GM21619 (cell line): ENCODE data around the gene MNAT1.

Experiments
- ATAC-seq: cut with Tn5 transposase; IDR thresholded peaks from one replicate; pipeline ENCODE4 v1.9.1; 2021; ENCODE audit not compliant: unreplicated experiment

The MNAT1 gene

DNA sequence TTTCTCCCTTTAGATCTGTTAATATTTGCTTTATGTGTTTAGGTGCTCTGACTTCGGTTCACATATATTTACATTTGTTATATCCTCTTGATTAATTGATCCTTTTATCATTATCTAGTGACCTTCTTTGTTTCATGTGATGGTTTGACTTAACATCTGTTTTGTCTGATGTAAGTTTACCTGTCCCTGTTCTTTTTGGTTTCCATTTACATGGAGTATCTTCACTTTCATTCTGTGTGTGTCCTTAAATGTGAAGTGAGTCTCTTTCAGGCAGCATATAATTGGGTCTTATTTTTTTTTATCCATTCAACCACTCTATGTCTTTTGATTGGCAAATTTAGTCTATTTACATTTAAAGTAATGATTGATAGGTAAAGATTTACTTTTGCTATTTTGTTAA, 222.1 kb downstream of the MNAT1 start:
- no peak for ATAC-seq

DNA sequence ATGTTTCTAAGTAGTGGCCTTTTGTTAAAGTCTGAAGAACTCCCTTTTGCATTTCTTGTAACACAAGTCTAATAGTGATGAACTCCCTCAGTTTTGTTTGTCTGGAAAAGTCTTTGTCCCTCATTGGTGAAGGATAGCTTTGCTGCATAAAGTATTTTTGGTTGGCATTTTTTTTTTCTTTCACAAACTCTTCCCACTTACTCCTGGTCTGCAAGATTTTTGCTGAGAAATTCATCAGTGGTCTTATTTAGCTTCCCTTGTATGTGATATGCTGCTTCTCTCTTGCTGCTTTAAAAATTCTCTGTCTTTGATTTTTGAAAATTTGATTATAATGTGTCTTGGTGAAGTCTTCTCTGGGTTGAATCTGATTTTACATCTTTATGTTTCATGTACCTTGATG, 223.6 kb downstream of the MNAT1 start:
- no peak for ATAC-seq

DNA sequence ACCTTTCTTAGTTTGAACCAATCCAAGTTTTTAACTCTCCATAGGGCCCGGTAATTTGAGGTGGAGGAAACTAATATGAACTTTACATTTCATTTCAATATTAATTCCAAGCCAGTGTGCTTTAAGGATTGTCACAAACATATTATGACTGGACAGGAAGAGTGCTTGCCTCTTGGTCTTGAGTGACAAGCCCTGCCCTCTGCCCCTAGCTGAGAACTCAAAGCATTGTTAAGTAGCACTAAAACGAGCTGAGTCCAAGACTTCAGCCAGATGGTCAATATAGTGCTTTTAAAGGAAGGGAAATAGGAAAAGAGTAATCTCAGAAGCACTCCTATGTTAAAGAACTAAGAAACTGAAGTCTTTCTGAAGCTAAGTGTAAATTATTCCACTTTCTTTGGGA, 229.2 kb downstream of the MNAT1 start:
- no peak for ATAC-seq

DNA sequence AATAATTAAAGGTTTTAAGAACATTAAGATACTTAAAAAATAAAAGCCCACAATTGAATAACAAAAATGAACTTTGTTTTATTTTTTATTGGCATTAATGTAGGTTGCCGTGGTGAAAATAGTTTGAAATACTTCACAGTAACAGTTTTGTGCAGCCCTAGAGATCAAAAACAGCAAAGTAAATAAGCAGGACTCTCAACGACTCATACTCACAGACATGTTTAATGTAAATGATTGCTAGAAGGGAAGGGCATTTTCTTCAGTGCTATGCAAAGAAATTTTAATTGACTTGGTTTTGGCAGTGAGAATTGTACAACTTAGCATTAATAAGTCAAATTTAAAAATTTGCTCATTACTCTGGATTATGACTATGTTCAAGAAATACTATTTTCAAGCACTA, 230.3 kb downstream of the MNAT1 start:
- ATAC-seq: no peak

DNA sequence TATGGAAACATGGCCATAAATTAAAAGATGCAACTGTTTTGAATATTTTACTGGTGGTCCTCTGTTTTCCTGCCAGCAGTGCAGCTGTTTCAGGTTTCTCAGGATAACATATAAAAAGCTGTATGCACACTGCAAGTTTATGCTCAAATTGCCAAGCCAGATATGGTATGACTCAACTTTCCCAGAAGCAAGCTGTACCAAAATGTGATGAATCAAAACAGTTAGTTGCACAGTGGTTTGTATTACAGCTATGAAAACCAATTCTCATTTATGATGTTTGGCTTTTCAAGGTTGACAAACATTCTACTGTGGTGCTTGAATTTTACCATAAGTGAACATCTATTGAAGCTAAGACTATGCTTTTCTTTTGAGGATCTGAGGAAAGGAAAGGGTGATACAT, 230.8 kb downstream of the MNAT1 start:
- no peak for ATAC-seq

DNA sequence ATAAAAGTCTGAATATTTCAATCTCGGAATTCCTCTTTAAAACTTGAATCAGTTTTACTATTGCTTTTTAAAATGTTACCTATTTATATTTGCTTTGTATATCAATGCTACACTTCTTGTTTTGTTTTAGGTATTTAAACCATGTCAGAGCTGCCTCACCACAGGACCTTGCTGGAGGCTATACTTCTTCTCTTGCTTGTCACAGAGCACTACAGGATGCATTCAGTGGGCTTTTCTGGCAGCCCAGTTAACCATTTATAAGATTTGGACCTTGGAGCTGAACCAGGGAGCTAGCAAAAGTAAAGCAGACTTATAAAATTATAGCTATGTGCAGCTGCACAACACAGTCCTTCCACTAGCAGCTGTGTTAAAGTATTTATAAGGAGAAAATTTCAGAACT, 233.5 kb downstream of the MNAT1 start:
- no peak for ATAC-seq

DNA sequence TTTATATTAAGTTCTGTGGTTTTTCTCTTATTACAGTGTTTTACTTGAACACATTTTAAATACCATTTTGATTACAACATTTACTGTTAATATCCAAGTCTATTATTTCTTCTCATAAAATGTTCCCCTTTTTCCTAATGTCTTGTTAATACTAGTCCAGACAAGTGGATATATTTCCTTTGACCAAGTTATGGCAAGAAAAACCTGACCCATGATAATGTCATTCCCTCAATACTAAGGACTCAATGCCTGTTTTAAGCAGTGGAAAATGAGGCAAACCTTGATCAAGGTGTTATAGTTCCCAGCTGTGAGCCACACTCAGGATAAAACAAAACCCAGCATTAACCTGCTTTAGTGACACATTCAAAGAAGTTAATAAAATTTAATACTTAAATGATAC, 234.1 kb downstream of the MNAT1 start:
- ATAC-seq: no peak

DNA sequence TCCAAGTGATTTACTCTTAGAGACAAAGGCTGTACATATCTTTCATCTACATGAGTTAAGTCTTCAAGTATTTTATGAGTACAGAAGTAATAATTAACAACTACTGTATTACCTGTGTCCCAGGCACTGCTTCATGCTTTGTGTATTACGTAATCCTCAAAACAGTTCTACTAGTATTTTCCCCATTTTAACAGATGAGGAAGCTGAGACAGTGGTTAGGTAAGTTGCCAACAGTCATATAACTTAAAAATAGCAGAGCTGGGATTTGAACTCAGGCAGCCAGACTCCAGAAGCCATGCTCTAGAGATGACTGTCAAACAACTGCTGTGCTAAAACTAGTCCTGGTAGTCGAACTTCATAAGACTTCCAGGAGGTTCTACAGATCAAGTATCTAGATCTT, 235.6 kb downstream of the MNAT1 start:
- ATAC-seq: no peak

DNA sequence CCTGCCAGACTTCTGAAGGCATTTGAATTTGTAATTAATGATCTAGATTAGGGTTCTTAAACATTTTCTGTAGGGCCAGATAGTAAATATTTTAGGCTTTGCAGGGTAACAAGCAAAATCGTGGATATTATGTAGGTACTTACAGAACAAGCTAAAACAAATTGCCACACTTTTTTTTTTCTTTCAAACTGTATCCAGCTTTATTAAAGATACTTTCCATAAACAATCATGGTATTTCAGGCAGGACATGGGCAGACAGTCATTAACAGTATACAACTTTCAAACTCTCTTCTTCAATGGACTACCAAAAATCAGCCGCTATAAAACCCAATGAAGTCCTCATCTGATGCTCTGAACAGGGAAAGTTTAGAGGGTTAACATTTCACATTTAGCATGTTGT, 236.7 kb downstream of the MNAT1 start:
- no peak for ATAC-seq

DNA sequence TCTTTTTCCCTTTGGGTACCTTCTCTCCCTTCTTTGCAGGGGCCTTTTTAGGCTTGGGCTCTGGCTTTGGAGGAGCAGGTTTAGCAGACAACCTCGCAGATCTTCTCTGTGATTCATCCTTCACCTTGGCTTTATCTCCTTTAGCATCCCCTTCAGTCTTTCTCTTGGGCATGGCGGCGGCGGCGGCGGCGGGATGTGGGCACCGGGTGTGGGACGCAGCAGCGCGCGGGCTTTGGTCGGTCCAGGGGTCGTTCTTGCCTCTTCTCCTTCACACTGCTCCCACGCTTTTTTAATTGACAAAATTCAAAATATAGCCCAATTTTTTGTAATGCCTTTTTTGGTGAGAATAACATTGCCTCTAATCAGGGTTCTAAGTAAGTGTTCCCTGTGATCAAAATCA, 237.7 kb downstream of the MNAT1 start:
- ATAC-seq: no peak

DNA sequence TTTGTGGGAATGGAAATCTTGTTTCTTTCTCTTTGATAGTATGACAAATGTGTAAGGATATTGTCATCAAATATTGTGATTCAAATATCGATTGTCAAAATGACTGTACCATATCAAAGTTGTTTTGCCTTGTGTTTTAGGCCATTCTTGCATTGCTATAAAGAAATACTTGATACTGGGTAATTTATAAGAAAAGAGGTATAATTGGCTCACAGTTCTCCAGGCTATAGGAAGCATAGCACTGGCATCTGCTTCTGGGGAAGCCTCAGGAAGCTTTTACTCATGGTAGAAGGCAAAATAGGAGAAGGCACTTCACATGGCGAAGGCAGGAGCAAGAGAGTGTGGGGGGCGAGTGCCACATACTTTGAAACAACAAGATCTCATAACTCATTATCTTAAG, 238.5 kb downstream of the MNAT1 start:
- ATAC-seq: no peak

DNA sequence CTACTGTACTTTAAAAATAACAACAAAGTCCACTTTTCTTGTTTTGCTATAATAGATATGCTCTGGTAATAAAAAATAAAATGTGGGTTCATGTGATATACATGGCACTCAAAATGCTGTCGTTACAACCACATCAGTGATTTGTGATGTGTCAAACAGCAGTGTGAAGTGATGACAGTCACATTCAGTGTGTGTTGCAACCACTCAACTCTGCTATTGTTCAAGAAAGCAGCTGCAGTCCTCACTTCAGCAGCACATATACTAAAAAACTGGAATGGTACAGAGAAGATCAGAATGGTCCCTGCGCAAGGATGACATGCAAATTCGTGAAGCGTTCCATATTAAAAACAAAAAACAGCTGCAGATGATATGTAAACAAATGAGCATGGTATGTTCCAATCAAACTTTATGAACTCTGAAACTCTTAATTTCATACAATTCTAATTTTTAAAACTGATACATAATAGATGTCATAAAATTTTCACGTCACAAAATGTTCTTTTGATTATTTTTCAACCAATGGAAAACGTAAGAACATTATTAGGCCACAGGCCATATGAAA, 239.6 kb downstream of the MNAT1 start:
- no peak for ATAC-seq

DNA sequence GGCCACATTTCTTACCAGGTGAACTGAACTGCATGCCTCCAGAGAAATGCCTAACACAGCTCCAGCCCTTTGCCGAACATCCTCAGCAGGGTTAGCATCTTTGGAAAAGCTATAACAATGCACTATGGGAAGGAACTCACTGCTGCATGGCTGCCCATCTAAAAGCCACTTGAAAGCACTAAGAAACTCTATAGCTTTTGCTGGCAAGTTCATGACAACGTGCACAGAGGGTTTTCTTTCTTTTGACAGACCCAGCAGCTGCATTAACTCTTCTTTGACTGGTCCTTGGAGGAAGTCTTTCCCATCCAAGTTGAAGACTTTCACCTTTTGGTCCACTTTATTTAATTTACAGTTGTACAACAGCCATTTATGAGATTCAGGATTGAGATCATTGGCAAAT, 241.0 kb downstream of the MNAT1 start:
- ATAC-seq: no peak

DNA sequence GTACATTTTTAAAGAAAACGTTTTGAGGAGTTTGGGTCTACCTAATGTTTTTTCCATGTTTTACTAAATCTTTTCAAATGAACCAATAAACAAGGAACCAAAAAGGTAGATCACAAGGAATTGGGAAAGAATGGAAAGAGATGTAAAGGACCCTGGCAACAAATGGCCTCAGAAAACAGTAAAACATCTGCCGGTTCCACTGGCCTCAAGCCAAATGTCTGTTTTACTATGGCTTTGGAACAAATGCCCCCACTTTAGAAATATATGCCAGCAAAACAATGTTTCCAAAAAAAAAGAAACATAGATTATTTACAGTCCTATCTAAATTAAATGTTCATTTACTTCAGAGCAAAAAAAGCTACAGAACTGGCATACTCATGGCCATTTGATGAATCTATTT, 243.3 kb downstream of the MNAT1 start:
- ATAC-seq: no peak

DNA sequence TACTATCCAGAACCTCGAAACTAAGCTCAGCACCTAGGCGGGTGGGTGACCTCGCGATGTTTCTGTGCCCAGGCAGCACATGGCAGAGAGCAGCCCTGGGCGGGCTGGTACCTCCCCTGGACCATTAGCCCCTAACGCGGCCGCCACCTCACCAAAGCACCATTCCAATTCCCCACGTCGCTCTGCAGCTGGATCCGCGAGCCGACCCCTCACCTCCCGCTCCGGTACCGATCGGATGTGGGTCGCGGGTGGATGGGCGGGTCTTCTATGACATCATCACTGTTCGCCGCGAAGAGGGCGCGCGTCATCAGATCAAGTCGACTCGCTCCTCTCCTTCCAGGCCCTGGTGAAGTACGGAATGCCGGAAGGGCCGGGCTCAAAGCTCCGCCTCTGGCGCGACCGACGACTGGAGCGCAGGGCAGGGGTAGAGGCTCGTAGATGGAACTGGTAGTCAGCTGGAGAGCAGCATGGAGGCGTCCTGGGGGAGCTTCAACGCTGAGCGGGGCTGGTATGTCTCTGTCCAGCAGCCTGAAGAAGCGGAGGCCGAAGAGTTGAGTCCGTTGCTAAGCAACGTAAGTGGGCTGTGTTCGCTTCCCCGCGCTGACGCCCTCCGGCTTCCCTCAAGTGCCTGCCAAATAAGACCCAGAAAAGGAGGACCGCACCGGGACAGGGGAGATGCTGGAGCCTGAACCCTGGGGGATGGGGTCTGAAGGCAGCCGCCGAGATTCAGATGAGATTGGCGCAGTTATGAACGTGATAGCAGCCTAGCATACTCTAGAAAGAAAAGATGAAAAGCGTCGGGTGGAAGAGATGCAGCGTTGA, 246.5 kb downstream of the MNAT1 start, which contains the start of the genes SLC38A6 and TRMT5:
SLC38A6 (plus strand) TSS at position 435 of the 822 bp plus-strand sequence; CDS start at position 468, 33 bp downstream.
TRMT5 (minus strand) TSS at position 269 of the 822 bp plus-strand sequence; CDS start at position 163, 106 bp downstream.
- peak; percentile 85 for ATAC-seq

DNA sequence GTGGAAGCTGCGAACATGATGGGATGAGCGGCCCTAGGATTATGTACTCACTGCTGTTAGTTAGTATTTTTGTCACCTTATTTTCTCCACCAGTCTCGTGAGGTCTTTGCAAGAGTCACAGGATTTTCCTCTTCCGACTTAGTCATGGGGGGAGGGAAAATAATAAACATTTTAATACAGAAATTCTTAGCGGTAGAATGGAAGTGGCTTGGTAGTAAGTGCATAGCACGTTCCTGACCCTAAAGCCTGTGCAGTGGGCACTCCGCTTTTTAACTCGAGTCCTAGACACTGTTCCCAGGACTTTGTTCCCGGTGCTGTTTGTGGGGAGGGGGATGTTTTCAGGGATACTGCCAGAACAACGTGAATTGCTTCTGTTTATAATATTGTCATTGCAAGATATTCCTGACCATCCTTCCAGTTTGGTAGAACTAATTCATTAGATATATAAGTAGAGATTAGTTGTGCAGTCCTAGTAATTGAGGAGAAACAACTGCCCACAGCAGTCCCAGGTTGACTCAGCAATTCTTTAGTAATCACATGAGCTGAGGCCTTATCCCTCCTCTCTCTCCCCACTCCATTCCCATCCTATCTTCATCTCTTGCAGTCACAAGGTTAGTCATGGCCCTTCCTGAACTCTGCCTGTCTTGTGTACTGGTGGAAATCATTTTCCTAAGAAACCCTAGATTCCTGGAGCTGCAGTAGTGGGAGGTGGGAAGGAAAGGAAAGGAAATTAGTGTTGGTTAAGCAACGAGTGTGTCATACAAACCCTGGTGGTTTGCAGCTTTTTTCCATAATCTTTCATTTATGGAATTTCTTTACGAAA, 247.3 kb downstream of the MNAT1 start:
- ATAC-seq: no peak

DNA sequence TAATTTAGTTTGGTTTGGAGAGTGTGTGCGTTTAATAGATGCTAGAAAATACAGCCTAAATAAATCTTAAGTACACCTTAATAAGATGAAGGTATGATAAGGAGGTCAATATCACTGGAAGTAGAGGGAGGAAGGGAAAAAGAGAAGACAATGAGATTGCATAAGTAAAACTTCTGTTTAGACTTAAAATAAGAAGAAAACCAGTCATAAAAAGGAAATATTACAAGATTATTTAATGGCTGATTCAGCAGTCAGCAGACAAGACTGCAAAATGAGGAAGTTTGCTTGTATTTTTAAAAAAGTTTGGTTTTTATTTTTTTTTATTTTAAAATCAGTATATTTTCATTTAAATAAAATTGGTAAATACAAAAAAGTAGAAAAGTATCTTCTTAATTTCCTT, 249.6 kb downstream of the MNAT1 start:
- no peak for ATAC-seq

DNA sequence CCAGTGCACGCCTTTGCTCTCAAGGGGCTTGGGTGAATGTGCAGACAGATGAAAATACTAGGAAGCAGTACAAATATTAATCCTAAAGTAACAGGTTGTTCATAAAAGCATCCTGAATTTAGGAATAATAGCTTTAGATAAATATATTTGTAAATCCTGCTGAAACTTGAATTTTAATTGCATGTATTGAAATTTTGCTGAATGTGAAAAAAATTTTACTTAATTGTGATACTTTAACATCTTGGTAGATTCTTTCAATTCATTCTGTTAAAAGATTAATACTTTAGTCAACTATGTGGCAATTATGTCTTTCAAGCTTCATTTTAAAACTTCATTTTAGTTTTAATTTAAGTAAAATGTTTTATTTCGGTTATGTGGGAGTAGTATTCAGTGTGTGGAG, 251.9 kb downstream of the MNAT1 start:
- no peak for ATAC-seq

DNA sequence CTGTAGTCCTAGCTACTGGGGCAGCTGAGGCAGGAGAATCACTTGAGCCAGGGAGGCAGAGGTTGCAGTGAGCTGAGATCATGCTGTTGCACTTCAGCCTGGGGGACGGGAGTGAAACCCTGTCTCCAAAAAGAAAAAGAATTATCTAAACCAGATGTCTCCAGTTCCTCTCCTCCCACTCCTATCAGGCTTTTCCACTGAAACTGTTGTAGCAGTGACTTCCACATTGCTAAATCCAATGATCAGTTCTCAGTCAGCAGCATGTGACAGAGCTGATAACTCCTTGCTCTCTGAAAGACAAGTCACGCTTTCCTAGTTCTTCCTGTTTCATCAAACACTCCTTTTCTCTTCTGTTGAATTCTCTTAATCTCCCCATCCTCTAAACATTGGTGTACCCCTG, 255.0 kb downstream of the MNAT1 start:
- no peak for ATAC-seq

DNA sequence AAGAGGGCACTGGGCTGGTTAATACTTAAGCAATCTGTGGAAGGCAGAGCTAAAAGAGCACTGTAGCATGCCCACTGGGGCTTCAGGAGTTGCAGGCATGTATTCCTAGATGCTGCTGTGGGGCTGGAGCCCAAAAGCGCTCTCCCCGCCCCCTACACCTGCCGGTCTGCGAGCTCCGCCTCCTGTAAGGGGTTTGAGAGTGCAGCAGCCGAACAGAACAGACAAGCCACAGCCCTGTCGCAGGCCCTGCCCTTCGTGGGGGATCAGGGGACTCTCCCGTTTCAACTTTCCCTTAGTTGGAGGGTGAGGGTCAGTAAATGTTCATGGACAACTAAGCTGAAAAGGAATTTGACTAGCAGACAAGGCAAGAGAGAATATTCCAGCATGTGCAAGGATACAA, 264.1 kb downstream of the MNAT1 start:
- no peak for ATAC-seq

DNA sequence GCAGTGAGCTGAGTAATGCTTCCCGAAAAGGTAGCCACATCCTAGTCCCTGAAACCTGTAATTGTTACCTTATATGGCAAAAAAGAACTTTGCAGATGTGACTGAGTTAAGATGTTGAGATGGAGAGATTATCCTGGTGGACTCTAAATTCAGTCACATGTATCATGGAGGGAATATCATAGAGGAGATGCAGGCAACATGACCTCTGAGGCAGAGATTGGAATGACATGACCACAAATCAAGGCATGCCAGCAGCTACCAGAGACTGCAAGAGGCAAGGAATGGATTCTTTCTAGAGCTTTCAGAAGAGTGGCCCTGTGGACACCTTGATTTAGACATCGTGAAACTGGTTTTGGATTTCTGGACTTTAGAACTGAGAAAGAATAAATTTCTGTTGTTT, 265.0 kb downstream of the MNAT1 start:
- ATAC-seq: no peak

DNA sequence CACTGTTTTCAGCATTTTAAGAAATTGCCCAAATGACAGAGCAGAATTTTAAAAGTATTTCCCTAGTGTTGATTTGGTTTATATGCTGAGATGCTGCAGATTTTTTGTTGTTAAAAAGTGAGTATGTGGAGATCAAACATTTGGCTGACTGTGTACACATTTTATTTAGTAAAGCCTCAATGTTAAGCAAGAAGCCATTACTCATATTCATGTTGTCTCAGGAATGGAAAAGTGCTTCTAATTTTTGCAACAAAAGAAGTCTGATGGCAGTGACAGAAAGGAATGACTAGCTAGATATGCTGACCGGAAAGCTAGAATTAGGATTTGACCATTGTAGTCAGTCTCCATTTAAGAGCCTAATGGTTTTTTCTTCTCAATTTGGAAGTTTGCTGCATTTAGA, 269.0 kb downstream of the MNAT1 start:
- ATAC-seq: no peak
